GM12891 (cell line): ENCODE results near the gene MSI1.

Experiments
- DNase-seq: peaks from one replicate; pipeline ENCODE4 v3.0.0; 2011; ENCODE audit warnings: low spot score; ENCODE audit not compliant: insufficient read length
- FAIRE-seq: peaks from 2 replicates; lab custom pipeline; 2011; peaks lifted over from hg19 to GRCh38; lab: Jason Lieb, UNC
- PAX5 ChIP-seq: IDR thresholded peaks from 2 replicates; pipeline ENCODE4 v1.6.1; 2011; ENCODE audit warnings: low read length, moderate library complexity, mild to moderate bottlenecking; ENCODE audit not compliant: insufficient read depth, severe bottlenecking
- POLR2A ChIP-seq: IDR thresholded peaks from 2 replicates; pipeline ENCODE4 v1.6.1; 2011; ENCODE audit warnings: low read depth, low read length, control low read depth
- POLR2AphosphoS5 ChIP-seq: IDR thresholded peaks from 2 replicates; pipeline ENCODE4 v1.6.1; 2011; ENCODE audit warnings: low read depth, low read length, control low read depth
- POU2F2 ChIP-seq: IDR thresholded peaks from 2 replicates; pipeline ENCODE4 v1.6.1; 2011; ENCODE audit warnings: low read depth, mild to moderate bottlenecking, control low read depth, low read length, moderate library complexity
- SPI1 ChIP-seq: IDR thresholded peaks from 2 replicates; pipeline ENCODE4 v1.6.1; 2011; ENCODE audit warnings: low read depth, low read length, control low read depth
- TAF1 ChIP-seq: IDR thresholded peaks from 2 replicates; pipeline ENCODE4 v1.6.1; 2011; ENCODE audit warnings: low read depth, low read length, control low read depth

MSI1 gene

GRCh38 chr12:120381752-120382419 lies 12.9 kb upstream of the MSI1 start:
- FAIRE-seq, result no peak
- no peak for TF ChIP-seq POLR2A
- no peak for TF ChIP-seq POLR2AphosphoS5
- no peak for TF ChIP-seq PAX5
- DNase-seq, result no peak

GRCh38 chr12:120378036-120378435 lies 9.1 kb upstream of the MSI1 start:
- DNase-seq, result no peak
- TF ChIP-seq SPI1, result no peak
- no peak for TF ChIP-seq TAF1
- no peak for TF ChIP-seq POLR2AphosphoS5
- no peak for TF ChIP-seq POU2F2
- no peak for TF ChIP-seq POLR2A
- no peak for TF ChIP-seq PAX5
- FAIRE-seq, result no peak

DNA sequence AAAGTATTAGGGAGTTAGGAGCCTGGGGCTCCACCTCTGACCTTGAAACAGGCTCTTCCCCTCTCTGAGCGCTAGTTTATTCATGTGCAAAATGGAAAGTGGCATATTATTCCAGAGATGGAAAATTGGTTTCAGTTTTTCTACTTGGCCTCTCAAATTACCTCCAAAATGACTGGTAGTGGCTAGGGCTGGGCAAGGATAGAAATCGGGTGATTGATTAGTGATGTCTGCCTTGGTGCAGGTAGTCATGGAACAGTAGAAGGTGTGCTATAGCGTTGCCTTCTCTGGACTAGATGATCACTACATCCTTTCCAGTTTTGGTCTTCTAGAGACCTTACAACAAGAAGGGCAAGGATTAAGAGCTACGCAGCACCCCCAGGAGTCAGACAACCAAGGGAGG lies 8.6 kb upstream of the MSI1 start:
- FAIRE-seq (no peak), DNase-seq (no peak)
- no peak for TF ChIP-seq POU2F2
- TF ChIP-seq PAX5, result no peak
- TF ChIP-seq POLR2AphosphoS5, result no peak
- no peak for TF ChIP-seq POLR2A
- no peak for TF ChIP-seq SPI1
- no peak for TF ChIP-seq TAF1

GRCh38 chr12:120376934-120377572 lies 8.1 kb upstream of the MSI1 start:
- no peak for DNase-seq
- no peak for FAIRE-seq
- TF ChIP-seq POLR2A, result no peak
- no peak for TF ChIP-seq POLR2AphosphoS5
- no peak for TF ChIP-seq SPI1
- no peak for TF ChIP-seq TAF1
- TF ChIP-seq PAX5, result no peak
- TF ChIP-seq POU2F2, result no peak

GRCh38 chr12:120376416-120376815 lies 7.5 kb upstream of the MSI1 start:
- no peak for DNase-seq
- TF ChIP-seq TAF1 (no peak), POLR2AphosphoS5 (no peak), POLR2A (no peak), POU2F2 (no peak), PAX5 (no peak)
- no peak for FAIRE-seq

DNA sequence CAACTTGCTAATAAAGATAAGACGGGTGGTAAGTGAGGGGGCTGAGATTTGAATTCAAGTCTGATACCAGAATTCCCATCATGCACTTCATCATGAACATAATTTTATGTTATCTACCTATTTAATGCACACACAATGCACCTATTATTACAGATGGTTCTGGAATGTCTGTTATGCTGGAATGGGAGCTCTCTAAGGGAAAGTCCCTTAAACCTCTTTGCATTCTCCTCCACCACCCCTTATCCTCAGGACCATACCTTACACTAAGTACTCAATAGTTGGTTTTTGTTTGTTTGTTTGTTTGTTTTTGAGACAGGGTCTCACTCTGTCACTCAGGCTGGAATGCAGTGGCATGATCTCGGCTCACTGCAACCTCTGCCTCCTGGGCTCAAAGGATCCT lies 7.0 kb upstream of the MSI1 start:
- DNase-seq, result no peak
- FAIRE-seq, result no peak
- TF ChIP-seq POLR2AphosphoS5, result no peak
- TF ChIP-seq POU2F2, result no peak
- TF ChIP-seq POLR2A, result no peak
- TF ChIP-seq PAX5, result no peak
- no peak for TF ChIP-seq TAF1
- no peak for TF ChIP-seq SPI1

DNA sequence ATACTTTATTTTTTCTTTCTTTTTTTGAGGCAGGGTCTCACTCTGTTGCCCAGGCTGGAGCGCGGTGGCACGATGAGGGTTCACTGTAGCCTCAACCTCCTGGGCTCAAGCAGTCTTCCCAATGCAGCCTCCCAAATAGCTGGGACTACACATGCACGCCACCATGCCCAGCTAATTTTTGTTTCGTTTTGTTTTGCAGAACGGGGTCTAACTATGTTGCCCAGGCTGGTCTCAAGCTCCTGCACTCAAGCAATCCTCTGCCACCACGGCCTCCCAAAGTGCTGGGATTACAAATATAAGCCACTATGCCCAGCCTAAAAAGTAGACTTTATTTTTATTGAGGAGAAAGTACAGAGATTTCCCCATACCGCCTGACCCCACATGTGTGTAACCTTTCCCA lies 4.7 kb upstream of the MSI1 start:
- DNase-seq (no peak), FAIRE-seq (no peak)
- no peak for TF ChIP-seq POLR2AphosphoS5
- no peak for TF ChIP-seq POU2F2
- TF ChIP-seq TAF1, result no peak
- TF ChIP-seq POLR2A, result no peak
- TF ChIP-seq PAX5, result no peak
- TF ChIP-seq SPI1, result no peak

- no peak for DNase-seq
- FAIRE-seq, result no peak
- TF ChIP-seq POLR2AphosphoS5 (no peak), SPI1 (no peak), TAF1 (no peak), POLR2A (no peak), POU2F2 (no peak), PAX5 (no peak)
Observed at GRCh38 chr12:120370343-120371243, 1.6 kb upstream of the MSI1 start.

DNA sequence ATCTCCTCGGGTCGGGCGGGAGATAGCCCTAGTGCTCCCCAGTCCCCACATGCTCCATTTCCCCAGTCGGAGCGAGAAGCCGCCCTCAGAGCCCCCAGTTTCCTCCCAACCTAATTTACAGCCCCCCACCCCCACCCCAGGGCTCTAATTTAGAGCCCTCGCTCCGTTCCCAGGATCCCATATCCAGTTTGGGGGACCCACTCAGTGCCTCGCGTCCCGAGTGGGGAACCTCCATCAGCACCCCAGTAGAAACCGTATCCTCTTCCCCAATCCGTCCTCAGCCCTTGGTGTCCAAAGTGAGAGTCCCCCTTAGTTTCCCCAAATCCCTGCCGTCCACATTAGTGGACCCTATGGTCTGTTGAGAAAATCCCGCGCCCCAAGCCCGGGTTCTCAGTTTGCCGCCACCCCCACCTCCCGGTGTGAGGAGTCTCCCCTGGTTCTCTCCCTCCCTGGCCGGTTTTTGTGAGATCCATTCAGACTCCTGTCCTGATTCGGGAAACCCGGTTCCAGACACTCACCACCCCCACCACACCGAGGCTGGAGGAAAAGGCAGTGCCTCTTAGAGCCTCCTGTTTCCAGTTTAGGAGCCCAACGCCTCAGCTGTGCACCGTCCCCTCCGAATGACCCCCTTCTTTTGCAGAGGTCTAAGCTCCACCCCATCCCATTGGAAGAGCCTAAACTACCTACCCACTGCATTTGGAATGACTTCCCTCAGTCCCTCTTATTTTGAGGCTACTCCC lies 809 bp upstream of the MSI1 start:
- FAIRE-seq (no peak), DNase-seq (no peak)
- no peak for TF ChIP-seq POLR2A
- TF ChIP-seq POLR2AphosphoS5, result no peak
- no peak for TF ChIP-seq PAX5
- TF ChIP-seq SPI1, result no peak
- no peak for TF ChIP-seq TAF1
- no peak for TF ChIP-seq POU2F2
